Stimulated activated CD4-positive, alpha-beta T cell treated with anti-CD3 and anti-CD28 coated beads, Interleukin-4, amount 100 ng/mL, for 48 hours (primary cell): ENCODE data around the gene ZNF425.
A peak's percentile ranks its signal among the peaks of the same experiment; 100 is the strongest.
"Not testable (repeated sequence)": the region's sequence is repeated elsewhere in the genome, so short reads cannot be mapped to it uniquely, and the experiment has no call there.

Experiments
- DNase-seq, 2 donors: peaks; one replicate each; pipeline ENCODE4 v3.0.0-alpha.2; 2020; ENCODE audit warnings: low read depth in 2 of 2

The ZNF425 gene

DNA sequence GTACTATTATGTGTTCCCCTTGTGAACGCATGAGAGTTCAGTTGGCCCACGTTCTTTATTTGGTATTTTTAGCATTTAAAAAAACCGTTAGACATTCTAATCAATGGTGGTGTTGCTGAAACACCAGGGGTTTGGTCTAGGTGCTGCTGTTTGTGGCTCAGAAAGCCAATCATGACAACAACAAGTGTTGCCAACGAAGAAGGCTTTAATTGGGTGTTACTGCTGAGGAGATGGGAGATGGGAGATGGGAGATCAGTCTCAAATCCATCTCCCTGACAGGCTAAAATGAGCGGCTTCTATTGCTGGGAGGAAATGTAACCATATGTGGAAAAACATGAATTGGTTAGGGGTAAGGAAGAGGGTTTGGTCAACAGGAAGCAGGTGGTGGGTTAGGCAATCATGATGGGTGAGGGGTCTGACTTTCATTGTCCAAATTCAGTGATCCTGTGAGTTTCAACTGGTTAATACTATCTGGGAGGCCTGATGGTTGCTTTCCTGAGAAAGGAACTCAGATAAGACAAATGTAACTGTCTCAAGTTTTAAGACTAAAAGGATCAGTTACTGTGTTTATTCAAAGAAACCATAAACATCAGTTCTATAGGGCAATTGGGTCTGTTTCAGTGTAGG, 4.6 kb upstream of the ZNF425 start:
- no peak for DNase-seq

- DNase-seq = peak; percentile 55 to 58
Measured at GRCh38 chr7:149126662-149127266, 640 bp upstream of the ZNF425 start.

GRCh38 chr7:149125189-149125862, 798 bp downstream of the ZNF425 start:
- no peak for DNase-seq

- DNase-seq = no peak
Measured at GRCh38 chr7:149109969-149110368, 16.2 kb downstream of the ZNF425 start.

DNA sequence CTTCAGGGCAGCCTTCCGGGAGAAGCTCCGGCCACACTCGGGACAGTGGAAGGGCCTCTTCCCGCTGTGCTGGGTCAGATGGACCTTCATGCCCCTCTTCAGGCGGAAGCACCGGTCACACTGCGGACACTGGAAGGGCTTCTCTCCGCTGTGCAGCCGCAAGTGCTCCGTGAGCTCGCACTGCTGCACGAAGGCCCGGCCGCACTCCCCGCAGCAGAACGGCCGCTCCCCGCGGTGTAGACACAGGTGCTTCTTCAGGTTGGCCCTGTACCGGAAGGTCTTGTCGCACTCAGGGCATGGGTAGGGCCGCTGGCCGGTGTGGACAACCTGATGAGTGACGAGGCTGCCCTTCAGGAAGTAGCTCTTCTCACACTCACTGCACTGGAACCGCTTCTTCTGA, 21.4 kb downstream of the ZNF425 start:
- DNase-seq = no peak

DNA sequence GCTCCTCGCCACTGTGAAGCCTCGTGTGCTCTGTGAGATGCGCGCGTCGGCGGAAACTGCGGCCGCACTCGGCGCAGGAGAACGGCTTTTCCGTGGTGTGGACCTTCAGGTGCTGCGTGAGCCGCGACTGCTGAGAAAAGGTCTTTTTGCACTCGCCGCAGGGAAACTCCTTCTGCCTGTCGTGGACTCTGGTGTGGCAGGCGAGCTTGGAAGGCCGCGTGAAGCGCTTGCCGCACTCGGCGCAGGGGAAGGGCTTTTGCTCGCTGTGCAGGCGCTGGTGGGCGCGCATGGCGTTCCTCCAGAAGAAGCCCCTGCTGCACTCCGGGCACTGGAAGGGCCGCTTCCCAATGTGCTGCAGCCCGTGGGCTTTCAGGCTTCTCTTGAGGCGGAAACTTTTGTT, 21.9 kb downstream of the ZNF425 start:
- no peak for DNase-seq

DNA sequence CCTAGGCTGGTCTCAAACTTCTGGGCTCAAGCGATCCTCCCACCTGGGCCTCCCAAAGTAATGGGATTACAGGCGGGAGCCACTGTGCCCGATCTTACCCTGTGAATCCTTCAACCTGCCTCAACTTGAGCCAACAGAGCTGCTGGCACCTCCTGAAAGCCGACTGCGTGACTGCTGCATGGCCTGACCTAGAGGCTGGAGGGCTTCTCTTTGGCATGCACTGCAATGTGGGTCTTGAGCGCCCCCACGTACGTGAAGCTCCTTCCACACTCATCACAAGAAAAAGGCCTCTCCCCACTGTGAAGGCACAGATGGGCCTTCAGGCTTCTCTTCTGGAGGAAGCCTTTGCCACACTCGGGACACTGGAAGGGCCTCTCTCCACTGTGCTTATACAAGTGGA, 22.7 kb downstream of the ZNF425 start:
- no peak for DNase-seq

DNA sequence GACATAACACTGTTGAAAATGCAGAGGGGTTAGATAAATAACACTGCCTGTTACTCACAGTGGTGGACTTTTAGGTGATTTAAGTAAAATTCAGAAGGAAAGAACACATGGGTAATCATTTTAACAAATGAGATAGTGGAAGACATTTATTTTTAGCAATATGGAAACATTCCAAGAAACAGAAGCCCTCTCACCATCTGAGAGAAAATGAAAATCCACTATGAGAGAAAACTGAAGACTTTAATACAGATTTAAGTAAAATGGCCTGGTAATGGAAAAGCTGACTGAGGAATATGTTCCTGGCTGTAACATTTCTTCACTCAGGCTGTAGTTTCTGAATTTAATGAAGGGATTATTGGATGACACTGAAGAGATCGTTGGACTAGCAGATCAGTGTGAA, 23.5 kb downstream of the ZNF425 start:
- no peak for DNase-seq

DNA sequence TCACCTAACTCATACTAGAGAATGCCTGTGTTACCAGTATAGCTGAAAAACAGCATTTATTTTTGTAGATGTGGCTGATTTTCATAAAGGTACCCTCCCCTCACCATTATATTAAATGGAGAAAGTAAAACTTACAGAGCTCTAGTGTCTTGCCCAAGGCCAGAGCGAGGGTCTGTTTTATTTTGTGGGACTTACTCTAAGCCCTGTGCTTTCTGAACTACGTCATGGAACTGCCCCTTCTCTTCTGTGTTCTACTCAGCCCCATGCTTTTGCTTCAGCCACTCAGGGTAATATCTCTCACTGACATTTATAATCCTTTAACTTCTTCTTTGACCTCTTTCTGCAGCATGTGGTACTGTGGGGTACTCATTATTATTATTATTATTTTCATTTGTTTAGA, 25.3 kb downstream of the ZNF425 start:
- DNase-seq = no peak

GRCh38 chr7:149099058-149099457, 27.1 kb downstream of the ZNF425 start:
- no peak for DNase-seq

- DNase-seq = no peak
Measured at GRCh38 chr7:149097088-149097487, 29.0 kb downstream of the ZNF425 start.

GRCh38 chr7:149093228-149093627, 32.9 kb downstream of the ZNF425 start:
- DNase-seq = no peak

DNA sequence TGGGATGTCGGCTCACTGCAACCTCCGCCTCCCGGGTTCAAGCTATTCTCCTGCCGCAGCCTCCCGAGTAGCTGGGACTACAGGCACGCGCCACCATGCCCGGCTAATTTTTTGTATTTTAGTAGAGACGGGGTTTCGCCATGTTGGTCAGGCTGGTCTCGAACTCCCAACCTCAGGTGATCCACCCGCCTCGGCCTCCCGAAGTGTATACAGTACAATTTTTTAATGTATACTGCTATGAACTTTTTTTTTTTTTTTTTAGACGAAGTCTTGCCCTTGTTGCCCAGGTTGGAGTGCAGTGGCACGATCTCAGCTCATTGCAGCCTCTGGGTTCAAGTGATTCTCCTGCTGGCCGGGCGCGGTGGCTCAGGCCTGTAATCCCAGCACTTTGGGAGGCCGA, 33.9 kb downstream of the ZNF425 start:
- DNase-seq = not testable (repeated sequence)

DNA sequence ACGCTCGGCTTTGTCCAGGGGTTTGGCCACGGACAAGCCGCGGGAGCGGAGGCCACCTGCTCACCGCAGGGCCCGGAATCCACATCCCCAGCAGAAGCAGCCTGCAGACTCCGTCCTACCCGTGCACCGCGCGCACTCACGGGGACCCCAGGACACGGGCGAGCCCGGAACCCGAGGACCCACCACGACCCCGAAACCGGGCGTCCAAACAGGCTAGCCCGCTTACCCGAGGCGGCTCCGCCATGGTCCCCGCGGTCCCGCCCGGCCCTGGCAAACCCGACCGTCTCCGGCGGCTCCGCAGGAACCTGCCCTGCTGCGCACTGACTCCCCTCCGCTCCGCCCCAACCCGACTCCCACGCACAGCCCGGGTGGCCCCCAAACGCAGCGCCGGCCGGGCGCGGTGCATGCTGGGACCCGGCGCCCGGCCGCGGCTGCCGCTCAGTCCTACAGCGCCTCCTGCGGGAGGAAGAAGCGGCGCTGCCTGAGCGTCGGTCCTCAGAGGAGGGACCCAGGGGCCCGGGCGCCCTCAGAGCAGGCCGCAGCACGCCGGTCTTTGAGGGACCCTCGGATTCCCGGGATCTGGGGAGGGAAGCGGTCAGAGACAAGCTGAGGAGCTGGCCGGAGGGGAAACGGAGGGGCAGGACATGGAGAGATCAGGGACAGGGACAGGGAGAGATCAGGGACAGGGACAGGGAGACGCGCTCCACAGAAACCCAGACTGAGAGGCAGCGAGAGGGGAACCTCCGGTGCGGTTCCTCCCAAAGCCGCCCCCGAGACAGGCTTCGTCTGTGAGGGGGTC, 35.5 kb downstream of the ZNF425 start, which contains the start of gene ZNF786:
Gene ZNF786, minus strand, starts transcription at position 322 of the 799 bp plus-strand sequence. Its CDS starts 78 bp downstream, at position 244.
- peak; percentile 95 for DNase-seq

DNA sequence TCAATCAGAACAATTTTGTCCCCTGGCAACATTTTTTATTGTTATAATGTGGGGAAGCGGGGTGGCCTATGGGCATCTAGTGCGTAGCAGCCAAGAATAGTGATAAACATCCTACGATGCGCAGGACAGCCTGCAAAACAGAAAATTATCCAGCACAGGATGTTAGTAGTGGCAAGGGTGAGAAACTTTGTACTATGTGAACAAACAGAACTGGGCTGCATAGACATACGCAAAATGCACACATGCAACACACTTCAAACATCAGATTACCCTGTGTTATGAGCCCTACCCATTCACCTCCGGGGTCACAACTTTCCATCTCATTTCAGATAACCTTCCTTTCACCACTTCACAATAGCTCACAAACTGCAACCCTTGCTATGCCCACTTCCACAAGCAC, 38.7 kb downstream of the ZNF425 start:
- DNase-seq = no peak

- no peak for DNase-seq
Measured at GRCh38 chr7:149085866-149086265, 40.3 kb downstream of the ZNF425 start.

- DNase-seq = no peak
Measured at GRCh38 chr7:149084407-149084806, 41.7 kb downstream of the ZNF425 start.

DNA sequence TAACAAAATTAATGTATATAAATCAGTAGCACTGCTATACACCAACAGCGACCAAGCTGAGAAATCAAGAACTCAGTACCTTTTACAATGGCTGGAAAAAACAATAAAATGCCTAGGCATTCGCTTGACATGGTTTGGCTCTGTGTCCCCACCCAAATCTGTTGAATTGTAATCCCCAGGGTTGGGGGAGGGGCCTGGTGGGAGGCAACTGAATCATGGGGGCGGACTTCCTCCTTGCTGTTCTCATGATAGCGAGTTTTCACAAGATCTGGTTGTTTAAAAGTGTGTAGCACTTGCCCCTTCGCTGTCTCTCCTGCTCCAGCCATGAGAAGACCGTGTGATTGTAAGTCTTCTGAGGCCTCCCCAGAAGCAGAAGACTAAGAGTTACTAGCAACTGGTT, 44.2 kb downstream of the ZNF425 start:
- no peak for DNase-seq

- no peak for DNase-seq
Measured at GRCh38 chr7:149077594-149077993, 48.5 kb downstream of the ZNF425 start.

- DNase-seq = no peak
Measured at GRCh38 chr7:149075286-149075685, 50.8 kb downstream of the ZNF425 start.

- DNase-seq = no peak
Measured at GRCh38 chr7:149074116-149074885, 51.8 kb downstream of the ZNF425 start.

- no peak for DNase-seq
Measured at GRCh38 chr7:149072438-149072775, 53.7 kb downstream of the ZNF425 start.
